Esophagus muscularis mucosa (tissue), 4 donors: ENCODE results near the gene UQCRC1. TPM values are rescaled to one million over a fixed set of nuclear protein-coding genes. Genes with fewer than 3 reads are reported as not detected.

Source experiments
- small RNA-seq, 3 donors: library from RNA; depleted of rRNA; stranded (forward); fragments of <200 nt; gene quantifications; one replicate each; pipeline ENCODE3, GENCODE V24; 2016
- total RNA-seq, 4 donors: library from RNA; depleted of rRNA; stranded (reverse); fragments of >200 nt; gene quantifications; one replicate each; pipeline versions ENCODE4 v1.1.0 to v1.2.1, GENCODE V29; 2016

UQCRC1 gene
- total RNA-seq, 4 donors from 2014 or later = 265 to 340 (median 295) TPM

Small RNA genes lying within 50 kb of the gene (small RNA-seq; reads per million reads assigned to genes)
- 0 reads per million in 3 donors for gene MIR6823

Other genes with a start within 250 kb of the UQCRC1 start
- gene FBXW12, start 237.4 kb downstream of the UQCRC1 start, total RNA-seq = under 1 TPM in 1 of 4 donors, not detected in 3; 0.65 TPM
- 100 to 1,000 TPM; 120 to 200 (median 152) TPM for gene PLXNB1, start 179.6 kb downstream of the UQCRC1 start, total RNA-seq
- gene CCDC51, start 169.5 kb downstream of the UQCRC1 start, total RNA-seq = 10 to 100 TPM; 15.6 to 26.6 (median 23.0) TPM
- 100 to 1,000 TPM; 167 to 270 (median 205) TPM for gene TMA7, start 169.4 kb downstream of the UQCRC1 start, total RNA-seq
- gene ATRIP, start 162.9 kb downstream of the UQCRC1 start, total RNA-seq = 1 to 10 TPM; 4.2 to 8.5 (median 5.3) TPM
- 100 to 1,000 TPM; 101 to 158 (median 148) TPM for gene SHISA5, start 105.5 kb downstream of the UQCRC1 start, total RNA-seq
- gene PFKFB4, start 52.8 kb downstream of the UQCRC1 start, total RNA-seq = 1 to 10 TPM; 1.8 to 2.9 (median 1.9) TPM
- not detected for gene UCN2, start 45.9 kb downstream of the UQCRC1 start, total RNA-seq
- gene COL7A1, start 14.3 kb downstream of the UQCRC1 start, total RNA-seq = 1 to 10 TPM; 1.2 to 2.9 (median 2.1) TPM
- gene TMEM89, start 12.1 kb upstream of the UQCRC1 start, total RNA-seq = not detected
- 10 to 100 TPM in 2 of 4 donors, 1 to 10 TPM in 2; 6.1 to 11.7 (median 8.8) TPM for gene SLC26A6, start 25.8 kb upstream of the UQCRC1 start, total RNA-seq
- 1 to 10 TPM in 1 of 4 donors, under 1 TPM in 3; 0.33 to 1.3 (median 0.63) TPM for gene CELSR3, start 53.2 kb upstream of the UQCRC1 start, total RNA-seq
- gene NCKIPSD, start 76.3 kb upstream of the UQCRC1 start, total RNA-seq = 10 to 100 TPM; 18.9 to 34.7 (median 29.1) TPM
- 10 to 100 TPM; 31.0 to 57.5 (median 41.2) TPM for gene IP6K2, start 107.6 kb upstream of the UQCRC1 start, total RNA-seq
- 10 to 100 TPM; 30.7 to 43.3 (median 34.2) TPM for gene PRKAR2A, start 238.2 kb upstream of the UQCRC1 start, total RNA-seq